ENCODE data around the gene WNT9B.

The WNT9B gene

DNA sequence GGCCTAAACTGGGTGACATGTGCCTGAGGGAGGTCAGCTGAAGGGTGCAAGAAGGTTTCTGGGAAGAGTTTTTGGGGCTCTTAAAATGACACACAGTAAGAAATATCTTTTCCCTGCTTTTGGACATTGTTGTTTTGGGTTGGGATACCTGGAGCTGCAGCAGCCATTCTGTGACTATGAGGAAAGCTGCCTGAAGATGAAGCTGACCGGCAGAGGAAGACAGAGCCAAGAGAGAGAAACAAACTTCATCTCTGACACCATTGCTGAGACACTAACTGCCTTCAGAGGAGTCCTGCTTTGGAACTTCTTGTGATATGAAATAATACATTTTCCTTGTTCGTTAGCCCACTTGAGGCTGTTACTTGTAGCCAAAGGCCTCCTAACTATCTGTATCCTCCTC lies 24.1 kb upstream of the WNT9B start:
- H3K27ac ChIP-seq (ENCODE audit: low read depth, low read length) = no peak overlapping the region
- no peaks in the 10 kb centered on the region for H3K36me3 ChIP-seq (ENCODE audit: low read length)
- H3K9me2 ChIP-seq (replicated peaks; ENCODE audit: insufficient read depth, low read length) = no peaks in the 10 kb centered on the region
- H3K4me3 ChIP-seq (ENCODE audit: insufficient read depth, low read length, poor library complexity, severe bottlenecking) = no peak overlapping the region
- H3K79me2 ChIP-seq (ENCODE audit: insufficient read depth, low read length) = no peaks in the 10 kb centered on the region
- no peaks in the 10 kb centered on the region for H3K27me3 ChIP-seq (ENCODE audit: low read length)
- no peaks in the 10 kb centered on the region for H3F3A ChIP-seq (ENCODE audit: insufficient read depth)
- TF ChIP-seq EZH2phosphoT487 (conservative IDR thresholded peaks at IDR 0.05; ENCODE audit: low read length) = no peak
- TF ChIP-seq, protein P1, sequence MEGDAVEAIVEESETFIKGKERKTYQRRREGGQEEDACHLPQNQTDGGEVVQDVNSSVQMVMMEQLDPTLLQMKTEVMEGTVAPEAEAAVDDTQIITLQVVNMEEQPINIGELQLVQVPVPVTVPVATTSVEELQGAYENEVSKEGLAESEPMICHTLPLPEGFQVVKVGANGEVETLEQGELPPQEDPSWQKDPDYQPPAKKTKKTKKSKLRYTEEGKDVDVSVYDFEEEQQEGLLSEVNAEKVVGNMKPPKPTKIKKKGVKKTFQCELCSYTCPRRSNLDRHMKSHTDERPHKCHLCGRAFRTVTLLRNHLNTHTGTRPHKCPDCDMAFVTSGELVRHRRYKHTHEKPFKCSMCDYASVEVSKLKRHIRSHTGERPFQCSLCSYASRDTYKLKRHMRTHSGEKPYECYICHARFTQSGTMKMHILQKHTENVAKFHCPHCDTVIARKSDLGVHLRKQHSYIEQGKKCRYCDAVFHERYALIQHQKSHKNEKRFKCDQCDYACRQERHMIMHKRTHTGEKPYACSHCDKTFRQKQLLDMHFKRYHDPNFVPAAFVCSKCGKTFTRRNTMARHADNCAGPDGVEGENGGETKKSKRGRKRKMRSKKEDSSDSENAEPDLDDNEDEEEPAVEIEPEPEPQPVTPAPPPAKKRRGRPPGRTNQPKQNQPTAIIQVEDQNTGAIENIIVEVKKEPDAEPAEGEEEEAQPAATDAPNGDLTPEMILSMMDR (IDR thresholded peaks at IDR 0.05; ENCODE audit: insufficient read depth, low read length, poor library complexity, severe bottlenecking) = no peak
- H3K9ac ChIP-seq (ENCODE audit: low read length) = no peak overlapping the region
- H4K20me1 ChIP-seq (ENCODE audit: low read depth, low read length) = no peaks in the 10 kb centered on the region
- H2AFZ ChIP-seq (ENCODE audit: low read depth, low read length, severe bottlenecking) = no peak overlapping the region
- no peak overlapping the region for H3K4me2 ChIP-seq (ENCODE audit: low read depth, low read length, poor library complexity, severe bottlenecking)
- H3K9me3 ChIP-seq (ENCODE audit: insufficient read depth, low read length) = no peaks in the 10 kb centered on the region

GRCh38 chr17:46831573-46832330 lies 19.6 kb upstream of the WNT9B start:
- no peaks in the 10 kb centered on the region for H3F3A ChIP-seq (ENCODE audit: insufficient read depth)
- H3K4me3 ChIP-seq (ENCODE audit: insufficient read depth, low read length, poor library complexity, severe bottlenecking) = no peak overlapping the region
- no peaks in the 10 kb centered on the region for H3K9me3 ChIP-seq (ENCODE audit: insufficient read depth, low read length)
- H2AFZ ChIP-seq (ENCODE audit: low read depth, low read length, severe bottlenecking) = no peak overlapping the region
- H3K4me2 ChIP-seq (ENCODE audit: low read depth, low read length, poor library complexity, severe bottlenecking) = no peak overlapping the region
- TF ChIP-seq, protein P1 (IDR thresholded peaks at IDR 0.05; ENCODE audit: insufficient read depth, low read length, poor library complexity, severe bottlenecking) = no peak
- no peak for TF ChIP-seq EZH2phosphoT487 (conservative IDR thresholded peaks at IDR 0.05; ENCODE audit: low read length)
- H3K36me3 ChIP-seq (ENCODE audit: low read length) = no peaks in the 10 kb centered on the region
- no peaks in the 10 kb centered on the region for H3K9me2 ChIP-seq (replicated peaks; ENCODE audit: insufficient read depth, low read length)
- H3K27me3 ChIP-seq (ENCODE audit: low read length) = no peaks in the 10 kb centered on the region
- no peak overlapping the region for H3K9ac ChIP-seq (ENCODE audit: low read length)
- no peaks in the 10 kb centered on the region for H4K20me1 ChIP-seq (ENCODE audit: low read depth, low read length)
- no peaks in the 10 kb centered on the region for H3K79me2 ChIP-seq (ENCODE audit: insufficient read depth, low read length)
- H3K27ac ChIP-seq (ENCODE audit: low read depth, low read length) = no peak overlapping the region

DNA sequence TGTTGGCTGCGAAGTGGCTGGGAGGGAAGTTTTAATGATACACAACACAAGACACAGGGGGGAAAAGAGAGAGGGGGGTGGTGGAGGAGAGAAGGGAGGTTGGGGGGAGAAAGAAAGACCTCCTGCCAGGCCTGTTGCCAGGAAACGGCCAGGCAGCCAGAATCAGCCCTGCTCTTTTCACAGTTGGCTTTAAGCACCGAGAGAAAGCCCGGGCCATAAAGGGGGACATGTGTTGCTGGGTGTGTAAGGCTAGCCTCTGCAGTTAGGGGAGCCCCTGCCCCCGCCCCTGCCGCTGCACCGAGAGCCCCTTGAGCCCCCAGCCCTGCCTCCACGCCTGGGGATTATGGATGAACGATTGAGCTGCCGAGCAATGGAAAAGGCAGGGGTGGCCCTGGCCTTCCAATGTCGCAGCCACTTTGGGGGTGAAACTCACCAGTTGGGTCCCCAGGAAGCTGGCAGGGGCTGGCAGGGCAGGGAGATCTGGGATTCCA lies 19.0 kb upstream of the WNT9B start:
- TF ChIP-seq, protein P1 (IDR thresholded peaks at IDR 0.05; ENCODE audit: insufficient read depth, low read length, poor library complexity, severe bottlenecking) = no peak
- no peak for TF ChIP-seq EZH2phosphoT487 (conservative IDR thresholded peaks at IDR 0.05; ENCODE audit: low read length)
- H3K27me3 ChIP-seq (ENCODE audit: low read length) = no peaks in the 10 kb centered on the region
- H3K4me2 ChIP-seq (ENCODE audit: low read depth, low read length, poor library complexity, severe bottlenecking) = no peak overlapping the region
- no peaks in the 10 kb centered on the region for H3K9me2 ChIP-seq (replicated peaks; ENCODE audit: insufficient read depth, low read length)
- no peaks in the 10 kb centered on the region for H4K20me1 ChIP-seq (ENCODE audit: low read depth, low read length)
- H3K79me2 ChIP-seq (ENCODE audit: insufficient read depth, low read length) = no peaks in the 10 kb centered on the region
- no peaks in the 10 kb centered on the region for H3K36me3 ChIP-seq (ENCODE audit: low read length)
- no peak overlapping the region for H3K4me3 ChIP-seq (ENCODE audit: insufficient read depth, low read length, poor library complexity, severe bottlenecking)
- no peaks in the 10 kb centered on the region for H3K9me3 ChIP-seq (ENCODE audit: insufficient read depth, low read length)
- no peak overlapping the region for H3K27ac ChIP-seq (ENCODE audit: low read depth, low read length)
- H3K9ac ChIP-seq (ENCODE audit: low read length) = no peak overlapping the region
- H2AFZ ChIP-seq (ENCODE audit: low read depth, low read length, severe bottlenecking) = no peak overlapping the region
- H3F3A ChIP-seq (ENCODE audit: insufficient read depth) = no peaks in the 10 kb centered on the region
